ENCODE measurements around the gene TRAPPC11. TPM values are rescaled to one million over a fixed set of nuclear protein-coding genes. Genes with fewer than 3 reads are reported as not detected.

TRAPPC11 gene
- total RNA-seq, 1 experiment from 2014 or later: 32.2 TPM

DNA sequence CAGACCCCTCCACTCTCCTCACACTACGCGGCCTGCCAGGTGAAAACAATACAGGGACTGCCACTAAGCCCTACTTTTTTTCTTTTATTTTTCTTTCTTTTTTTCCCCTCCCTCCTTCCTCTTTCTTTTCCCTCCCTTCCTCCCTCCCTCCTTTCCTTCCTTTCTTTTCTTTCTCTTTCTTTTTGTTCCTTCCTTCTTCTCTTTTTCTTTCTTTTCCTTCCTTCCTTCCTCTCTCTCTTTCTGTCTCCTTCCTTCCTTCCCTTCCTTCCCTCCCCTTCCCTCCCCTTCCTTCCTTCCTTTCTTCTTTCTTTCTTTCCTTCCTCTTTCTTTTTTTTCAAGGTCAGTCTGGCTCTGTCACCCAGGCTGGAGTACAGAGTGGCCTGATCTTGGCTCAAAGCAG is 42.0 kb upstream of the TRAPPC11 start:
- Histone ChIP-seq H3K18ac (ENCODE audit: insufficient read length, low read depth, low read length) (no peak overlapping the region), H3K79me1 (ENCODE audit: insufficient read depth, low read depth, low read length, poor library complexity, severe bottlenecking) (no peaks in the 10 kb centered on the region), H3K4me1 (ENCODE audit: insufficient read depth, low read length) (no peaks in the 10 kb centered on the region; the same call in 1 of the 2 replicates), H2BK20ac (ENCODE audit: low read depth, low read length, poor library complexity, severe bottlenecking) (no peak overlapping the region), H2AK5ac (ENCODE audit: insufficient read length, low read length) (no peak overlapping the region), H3K14ac (ENCODE audit: insufficient read depth, low read length) (no peak overlapping the region), H2BK15ac (ENCODE audit: low read depth, low read length) (no peak overlapping the region), H3K56ac (ENCODE audit: insufficient read length, low read depth, low read length) (no peak overlapping the region), H3K9me3 (ENCODE audit: control insufficient read depth, low read depth, low read length) (no peaks in the 10 kb centered on the region), H3K79me2 (ENCODE audit: insufficient read depth, low read length) (no peaks in the 10 kb centered on the region), H2BK12ac (ENCODE audit: insufficient read length, low read depth, low read length) (no peak overlapping the region), H3K9ac (ENCODE audit: extremely low read depth, insufficient read length, low read length) (no peak overlapping the region), H3T11ph (ENCODE audit: low read length) (no peak overlapping the region), H3K4ac (ENCODE audit: low read depth, low read length) (no peak overlapping the region), H2BK120ac (ENCODE audit: low read depth, low read length, poor library complexity, severe bottlenecking) (no peak overlapping the region), H4K8ac (replicated peaks; ENCODE audit: insufficient read length, low read depth, low read length) (no peak overlapping the region), H4K20me1 (ENCODE audit: control insufficient read depth, insufficient read depth, insufficient read length) (no peaks in the 10 kb centered on the region), H3K23me2 (ENCODE audit: insufficient read length, low read depth, low read length, poor library complexity, severe bottlenecking) (no peaks in the 10 kb centered on the region), H4K5ac (ENCODE audit: insufficient read length, low read depth, low read length) (no peak overlapping the region), H2AFZ (ENCODE audit: low read length) (no peak overlapping the region), H3K23ac (ENCODE audit: insufficient read length, low read depth, low read length) (no peak overlapping the region), H3K4me2 (ENCODE audit: insufficient read depth, insufficient read length, low read length) (no peak overlapping the region), H4K91ac (ENCODE audit: insufficient read length, low read depth, low read length) (no peak overlapping the region), H2BK5ac (ENCODE audit: insufficient read length, low read length) (no peak overlapping the region), H3K27ac (ENCODE audit: insufficient read length, low read depth, low read length) (no peak overlapping the region), H3K27me3 (ENCODE audit: insufficient read depth, low read length) (no peaks in the 10 kb centered on the region)
- Mint-ChIP-seq H3K27me3 (ENCODE audit: low read depth) (peaks cover 4% of the 10 kb centered on the region), H3K36me3 (ENCODE audit: insufficient read depth in 1 of 3, low read depth in 3 of 3) (no peaks in the 10 kb centered on the region), H3K27ac (no peak overlapping the region), H3K4me1 (0 out of 4 replicates have a peak, but pooled peaks cover 0 to 4% of the 10 kb centered on the region in 2 experiments), H3K4me3 (no peak overlapping the region), H3K9me3 (no peaks in the 10 kb centered on the region)
- TF ChIP-seq, protein P1, sequence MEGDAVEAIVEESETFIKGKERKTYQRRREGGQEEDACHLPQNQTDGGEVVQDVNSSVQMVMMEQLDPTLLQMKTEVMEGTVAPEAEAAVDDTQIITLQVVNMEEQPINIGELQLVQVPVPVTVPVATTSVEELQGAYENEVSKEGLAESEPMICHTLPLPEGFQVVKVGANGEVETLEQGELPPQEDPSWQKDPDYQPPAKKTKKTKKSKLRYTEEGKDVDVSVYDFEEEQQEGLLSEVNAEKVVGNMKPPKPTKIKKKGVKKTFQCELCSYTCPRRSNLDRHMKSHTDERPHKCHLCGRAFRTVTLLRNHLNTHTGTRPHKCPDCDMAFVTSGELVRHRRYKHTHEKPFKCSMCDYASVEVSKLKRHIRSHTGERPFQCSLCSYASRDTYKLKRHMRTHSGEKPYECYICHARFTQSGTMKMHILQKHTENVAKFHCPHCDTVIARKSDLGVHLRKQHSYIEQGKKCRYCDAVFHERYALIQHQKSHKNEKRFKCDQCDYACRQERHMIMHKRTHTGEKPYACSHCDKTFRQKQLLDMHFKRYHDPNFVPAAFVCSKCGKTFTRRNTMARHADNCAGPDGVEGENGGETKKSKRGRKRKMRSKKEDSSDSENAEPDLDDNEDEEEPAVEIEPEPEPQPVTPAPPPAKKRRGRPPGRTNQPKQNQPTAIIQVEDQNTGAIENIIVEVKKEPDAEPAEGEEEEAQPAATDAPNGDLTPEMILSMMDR (conservative IDR thresholded peaks at IDR 0.05): no peak
- no peak for DNase-seq
- whole genome bisulfite sequencing (ENCODE audit: extremely low coverage, insufficient read length, low lambda C conversion rate): no CpG with 5 or more reads among the region's 2 CpGs

Data from H9 (cell line).